Colonic mucosa (tissue), 4 donors: ENCODE measurements around the gene PCGF1. TPM values are rescaled to one million over a fixed set of nuclear protein-coding genes. Genes with fewer than 3 reads are reported as not detected.

Source experiments
- DNase-seq: peaks from one replicate; pipeline ENCODE4 v3.0.0-alpha.2; 2020
- H3K27ac ChIP-seq: fragments of 200-600 bp; one replicate; pipeline ENCODE4 v1.8.0; 2021
- H3K27me3 ChIP-seq: fragments of 200-600 bp; one replicate; pipeline ENCODE4 v1.8.0; 2021
- H3K36me3 ChIP-seq: fragments of 200-600 bp; one replicate; pipeline ENCODE4 v1.8.0; 2021
- H3K4me1 ChIP-seq: fragments of 200-600 bp; one replicate; pipeline ENCODE4 v1.8.0; 2021; ENCODE audit warnings: mild to moderate bottlenecking
- H3K4me3 ChIP-seq: fragments of 200-600 bp; one replicate; pipeline ENCODE4 v1.8.0; 2021
- H3K9ac ChIP-seq, 2 donors: one replicate each; pipeline ENCODE4 v1.7.0; 2013; ENCODE audit warnings: control low read depth in 2 of 2, low read depth in 2 of 2, low read length in 2 of 2
- H3K9me3 ChIP-seq: fragments of 200-600 bp; one replicate; pipeline ENCODE4 v1.8.0; 2021
- intact Hi-C: fragments of 100-400 bp; cut with DNase I; formaldehyde crosslinking; loops from one replicate; pipeline ENCODE4 v1.14.1; 2022
- total RNA-seq, 2 donors: library from RNA; stranded (reverse); fragmentation: NEBNext Ultra II Directional in 1 of 2; extraction: Animal tissue kit (Norgen Biotek cat#: 25700) in 1 of 2; gene quantifications; one replicate each; pipeline ENCODE4 v1.2.1, GENCODE V29; 2021
- TF ChIP-seq, protein P1 (sequence below): fragments of 200-600 bp; IDR thresholded peaks from one replicate; pipeline ENCODE4 v1.8.0; 2022; ENCODE audit warnings: antibody characterized with exemption, mild to moderate bottlenecking
- donor health status: healthy.
- donor health status: DM: no; HTN: no; CAD: no.
- donor health status: DM: no; HTN: no; CAD: no.

PCGF1 gene
- 10 to 100 TPM; 16.1 to 19.9 TPM for total RNA-seq

DNA sequence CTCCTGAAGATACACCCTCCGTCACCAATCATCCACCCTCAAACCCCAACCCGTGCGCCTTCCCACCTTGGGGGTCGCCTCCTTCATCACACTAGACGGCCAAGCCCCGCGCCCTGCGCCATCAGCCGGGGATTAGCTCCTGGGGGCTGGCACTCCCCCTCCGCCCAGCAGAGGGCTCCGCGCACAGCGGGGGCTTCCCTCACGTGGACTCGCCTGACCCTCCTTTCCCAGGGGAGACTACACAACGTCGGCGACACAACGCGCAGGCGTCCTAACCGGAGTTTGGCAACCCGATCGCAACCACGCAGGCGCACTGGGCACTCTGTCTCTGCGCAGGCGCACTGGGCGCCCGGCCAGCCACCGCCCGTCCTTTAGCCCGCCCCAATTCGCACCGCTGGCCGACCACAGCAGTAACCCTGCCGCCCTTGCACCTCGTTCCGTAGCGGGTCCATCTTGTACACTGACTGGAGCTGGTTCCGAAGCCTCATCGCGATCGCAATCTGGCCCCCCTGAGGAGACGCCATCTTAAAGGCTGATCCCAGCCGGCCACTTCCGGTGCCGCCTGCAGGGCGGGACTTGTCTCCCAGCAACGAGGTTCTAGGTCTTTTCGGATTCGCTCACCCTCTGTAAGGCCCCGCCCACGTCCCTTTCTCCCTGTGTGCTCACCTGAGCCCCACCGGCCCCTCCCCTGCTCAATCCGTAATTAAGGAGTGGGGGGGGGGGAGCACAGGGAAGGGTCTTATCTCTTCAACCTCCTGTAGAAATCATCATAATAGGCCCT is at the start of gene PCGF1:
Gene PCGF1, minus strand, starts transcription at position 551 of the 781 bp plus-strand sequence. Its CDS starts 27 bp downstream, at position 524.
- intact Hi-C loops, result no loop called here
- Histone ChIP-seq H3K4me3 (peak within 1 kb of the TSS; percentile 68), H3K9me3 (no peaks in the 10 kb centered on the region), H3K27ac (peak within 1 kb of the TSS; percentile 96), H3K27me3 (peaks cover 23% of the 10 kb centered on the region), H3K9ac (peak within 1 kb of the TSS; percentile 90 to 94), H3K4me1 (peaks cover 12% of the 10 kb centered on the region), H3K36me3 (peaks cover 3% of the 10 kb centered on the region)
- peak; percentile 100 for DNase-seq
- TF ChIP-seq, protein P1, sequence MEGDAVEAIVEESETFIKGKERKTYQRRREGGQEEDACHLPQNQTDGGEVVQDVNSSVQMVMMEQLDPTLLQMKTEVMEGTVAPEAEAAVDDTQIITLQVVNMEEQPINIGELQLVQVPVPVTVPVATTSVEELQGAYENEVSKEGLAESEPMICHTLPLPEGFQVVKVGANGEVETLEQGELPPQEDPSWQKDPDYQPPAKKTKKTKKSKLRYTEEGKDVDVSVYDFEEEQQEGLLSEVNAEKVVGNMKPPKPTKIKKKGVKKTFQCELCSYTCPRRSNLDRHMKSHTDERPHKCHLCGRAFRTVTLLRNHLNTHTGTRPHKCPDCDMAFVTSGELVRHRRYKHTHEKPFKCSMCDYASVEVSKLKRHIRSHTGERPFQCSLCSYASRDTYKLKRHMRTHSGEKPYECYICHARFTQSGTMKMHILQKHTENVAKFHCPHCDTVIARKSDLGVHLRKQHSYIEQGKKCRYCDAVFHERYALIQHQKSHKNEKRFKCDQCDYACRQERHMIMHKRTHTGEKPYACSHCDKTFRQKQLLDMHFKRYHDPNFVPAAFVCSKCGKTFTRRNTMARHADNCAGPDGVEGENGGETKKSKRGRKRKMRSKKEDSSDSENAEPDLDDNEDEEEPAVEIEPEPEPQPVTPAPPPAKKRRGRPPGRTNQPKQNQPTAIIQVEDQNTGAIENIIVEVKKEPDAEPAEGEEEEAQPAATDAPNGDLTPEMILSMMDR, result no peak

DNA sequence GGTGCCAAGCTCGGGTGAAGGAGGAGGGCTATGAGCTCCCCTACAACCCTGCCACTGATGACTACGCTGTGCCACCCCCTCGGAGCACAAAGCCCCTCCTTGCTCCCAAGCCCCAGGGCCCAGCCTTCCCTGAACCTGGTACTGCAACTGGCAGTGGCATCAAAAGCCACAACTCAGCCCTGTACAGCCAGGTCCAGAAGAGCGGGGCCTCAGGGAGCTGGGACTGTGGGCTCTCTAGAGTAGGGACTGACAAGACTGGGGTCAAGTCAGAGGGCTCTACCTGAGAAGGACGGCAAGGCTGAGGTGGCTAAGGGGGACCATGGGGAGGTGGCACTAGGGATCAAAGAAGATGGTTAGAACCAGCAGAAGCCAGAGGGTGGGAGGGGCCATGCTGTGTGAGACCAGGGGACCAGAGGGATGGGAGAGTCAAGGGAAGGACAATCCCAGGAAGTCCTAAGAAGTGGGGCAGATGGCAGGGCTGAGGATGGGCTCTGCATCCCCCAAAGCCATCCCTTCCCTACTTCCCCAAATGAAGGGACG is 49.4 kb upstream of the PCGF1 start:
- H3K4me1 ChIP-seq, result no peaks in the 10 kb centered on the region
- H3K4me3 ChIP-seq, result no peak overlapping the region
- H3K9ac ChIP-seq, result no peak overlapping the region
- DNase-seq, result no peak
- H3K36me3 ChIP-seq, result no peaks in the 10 kb centered on the region
- H3K27ac ChIP-seq, result no peak overlapping the region
- intact Hi-C loops, result no loop called here
- TF ChIP-seq, protein P1, result no peak
- H3K9me3 ChIP-seq, result no peaks in the 10 kb centered on the region
- no peaks in the 10 kb centered on the region for H3K27me3 ChIP-seq

DNA sequence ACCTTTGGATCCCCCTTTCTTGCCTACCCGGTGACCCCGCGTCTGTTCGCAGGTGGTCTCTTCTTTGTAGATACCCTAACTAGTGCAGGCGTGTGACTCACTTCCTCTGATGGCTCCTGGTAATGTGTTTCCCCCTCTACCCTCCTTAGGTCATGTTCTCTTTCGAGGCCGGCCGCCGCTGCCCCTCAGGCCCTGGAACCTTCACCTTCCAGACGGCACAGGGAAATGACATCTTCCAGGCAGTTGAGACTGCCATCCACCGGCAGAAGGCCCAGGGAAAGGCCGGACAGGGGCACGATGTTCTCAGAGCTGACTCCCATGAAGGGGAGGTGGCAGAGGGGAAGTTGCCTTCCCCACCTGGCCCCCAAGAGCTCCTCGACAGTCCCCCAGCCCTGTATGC is 48.7 kb upstream of the PCGF1 start:
- DNase-seq, result no peak
- TF ChIP-seq, protein P1, result no peak
- no peak overlapping the region for H3K4me3 ChIP-seq
- H3K27ac ChIP-seq, result no peak overlapping the region
- H3K27me3 ChIP-seq, result no peaks in the 10 kb centered on the region
- H3K9me3 ChIP-seq, result no peaks in the 10 kb centered on the region
- intact Hi-C loops, result no loop called here
- H3K9ac ChIP-seq, result peak overlapping the region in 1 of 2 donors; percentile 6
- H3K36me3 ChIP-seq, result no peaks in the 10 kb centered on the region
- no peaks in the 10 kb centered on the region for H3K4me1 ChIP-seq

DNA sequence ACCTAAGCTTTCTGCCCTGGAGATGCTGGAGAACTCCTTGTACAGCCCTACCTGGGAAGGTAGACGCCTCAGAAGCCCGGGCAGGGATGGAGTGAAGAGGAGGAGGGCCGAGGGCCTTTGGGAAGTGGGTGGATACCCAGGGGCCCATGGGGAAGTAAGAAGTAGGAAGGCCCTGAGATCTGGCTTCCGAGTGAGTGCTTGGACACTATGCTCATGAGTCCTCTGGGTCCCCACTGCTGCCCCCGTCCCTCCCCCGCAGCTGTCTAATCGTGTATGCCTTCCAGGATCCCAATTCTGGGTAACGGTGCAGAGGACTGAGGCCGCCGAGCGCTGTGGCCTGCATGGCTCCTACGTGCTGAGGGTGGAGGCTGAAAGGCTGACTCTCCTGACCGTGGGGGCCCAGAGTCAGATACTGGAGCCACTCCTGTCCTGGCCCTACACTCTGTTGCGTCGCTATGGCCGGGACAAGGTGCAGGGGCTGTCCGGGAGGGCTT is 48.2 kb upstream of the PCGF1 start:
- Histone ChIP-seq H3K27ac (no peak overlapping the region), H3K27me3 (no peaks in the 10 kb centered on the region), H3K4me3 (peak overlapping the region; percentile 76), H3K9ac (peak overlapping the region; percentile 6 to 96), H3K9me3 (no peaks in the 10 kb centered on the region), H3K36me3 (no peaks in the 10 kb centered on the region), H3K4me1 (no peaks in the 10 kb centered on the region)
- TF ChIP-seq, protein P1, result no peak
- no peak for DNase-seq
- intact Hi-C loops, result no loop called here

DNA sequence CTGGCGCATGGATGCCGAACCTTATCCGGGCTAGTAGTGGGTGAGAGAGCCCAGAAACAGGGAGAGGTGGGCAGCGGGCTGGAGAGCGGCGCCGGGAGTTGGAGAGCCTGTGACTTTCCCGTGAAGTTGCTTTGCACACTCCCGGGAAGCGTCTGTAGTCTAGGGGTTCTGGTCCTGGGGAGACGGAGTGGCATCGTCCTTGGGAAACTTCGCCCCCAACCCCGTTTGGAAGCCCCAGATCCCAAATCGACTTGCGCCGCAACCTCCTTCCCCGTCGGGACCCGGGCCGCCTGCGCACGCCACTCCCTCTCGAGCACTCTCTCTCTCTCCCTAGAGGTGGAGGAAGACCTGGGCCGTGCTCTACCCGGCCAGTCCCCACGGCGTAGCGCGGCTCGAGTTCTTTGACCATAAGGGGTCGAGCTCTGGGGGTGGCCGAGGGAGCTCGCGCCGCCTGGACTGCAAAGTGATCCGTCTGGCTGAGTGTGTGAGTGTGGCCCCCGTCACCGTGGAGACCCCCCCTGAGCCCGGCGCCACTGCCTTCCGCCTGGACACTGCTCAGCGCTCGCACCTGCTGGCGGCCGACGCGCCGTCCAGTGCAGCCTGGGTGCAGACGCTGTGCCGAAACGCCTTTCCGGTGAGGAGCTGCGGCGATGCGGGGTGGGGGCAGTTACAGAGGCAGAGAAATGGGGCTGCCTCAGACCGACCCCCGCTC is 47.5 kb upstream of the PCGF1 start:
- H3K36me3 ChIP-seq, result no peaks in the 10 kb centered on the region
- H3K9me3 ChIP-seq, result no peaks in the 10 kb centered on the region
- peak overlapping the region; percentile 84 to 96 for H3K9ac ChIP-seq
- H3K27me3 ChIP-seq, result no peaks in the 10 kb centered on the region
- no peaks in the 10 kb centered on the region for H3K4me1 ChIP-seq
- intact Hi-C loops, result no loop called here
- H3K4me3 ChIP-seq, result peak overlapping the region; percentile 76
- peak; percentile 74 for DNase-seq
- TF ChIP-seq, protein P1, result no peak
- peak overlapping the region; percentile 62 for H3K27ac ChIP-seq
